Liver (tissue), 9 donors: ENCODE data around the gene RPUSD1. TPM values are rescaled to one million over a fixed set of nuclear protein-coding genes. Genes with fewer than 3 reads are reported as not detected.

ENCODE experiments used
- DNase-seq: peaks from one replicate; pipeline ENCODE4 v3.0.0-alpha.2; 2017; ENCODE audit warnings: low spot score
- H3K27ac ChIP-seq, 2 donors: one replicate each; pipeline ENCODE4 v1.7.0; 2013; ENCODE audit warnings: inconsistent platforms in 2 of 2, low read length in 2 of 2, control low read depth in 1 of 2, low read depth in 1 of 2, mild to moderate bottlenecking in 1 of 2
- H3K27me3 ChIP-seq, 4 donors: one replicate each; pipeline versions ENCODE4 v1.6.1 to v1.7.0; 2013; ENCODE audit warnings: low read length in 3 of 4, inconsistent platforms in 1 of 4, mild to moderate bottlenecking in 1 of 4, moderate library complexity in 1 of 4; ENCODE audit not compliant: control insufficient read depth in 4 of 4, insufficient read depth in 4 of 4
- H3K36me3 ChIP-seq, 4 donors: one replicate each; pipeline versions ENCODE4 v1.6.1 to v1.7.0; 2013; ENCODE audit warnings: low read length in 3 of 4, mild to moderate bottlenecking in 3 of 4, low read depth in 1 of 4, moderate library complexity in 1 of 4; ENCODE audit not compliant: control insufficient read depth in 4 of 4, insufficient read depth in 3 of 4
- H3K4me1 ChIP-seq, 4 donors: one replicate each; pipeline versions ENCODE4 v1.6.1 to v1.7.0; 2013; ENCODE audit warnings: low read length in 3 of 4, mild to moderate bottlenecking in 3 of 4, moderate library complexity in 1 of 4; ENCODE audit not compliant: control insufficient read depth in 4 of 4, insufficient read depth in 4 of 4
- H3K4me3 ChIP-seq, 3 donors: one replicate each; pipeline versions ENCODE4 v1.6.1 to v1.7.0; 2013; ENCODE audit warnings: low read length in 3 of 3, control low read depth in 1 of 3, low read depth in 1 of 3, mild to moderate bottlenecking in 1 of 3
- H3K9ac ChIP-seq, 2 donors: one replicate each; pipeline ENCODE4 v1.7.0; 2013; ENCODE audit warnings: low read length in 2 of 2, mild to moderate bottlenecking in 2 of 2, moderate library complexity in 2 of 2, control low read depth in 1 of 2, low read depth in 1 of 2
- H3K9me3 ChIP-seq, 4 donors: one replicate each; pipeline versions ENCODE4 v1.6.1 to v1.7.0; 2013; ENCODE audit warnings: low read length in 3 of 4; ENCODE audit not compliant: control insufficient read depth in 4 of 4
- FOXA1 ChIP-seq: IDR thresholded peaks from 2 replicates; pipeline ENCODE4 v1.6.1; 2016; ENCODE audit warnings: antibody characterized with exemption
- FOXA2 ChIP-seq: IDR thresholded peaks from 2 replicates; pipeline ENCODE4 v1.6.1; 2016; ENCODE audit warnings: antibody characterized with exemption
- GABPA ChIP-seq, 2 donors: IDR thresholded peaks in 1 of 2; conservative IDR thresholded peaks in 1 of 2; 2 replicates each; pipeline ENCODE4 v1.6.1; 2016; ENCODE audit warnings: antibody characterized with exemption in 2 of 2, mild to moderate bottlenecking in 1 of 2, moderate library complexity in 1 of 2
- HNF4G ChIP-seq: IDR thresholded peaks from 2 replicates; pipeline ENCODE4 v1.6.1; 2016; ENCODE audit warnings: antibody characterized with exemption
- JUND ChIP-seq, 2 donors: IDR thresholded peaks; 2 replicates each; pipeline ENCODE4 v1.6.1; 2016; ENCODE audit warnings: antibody characterized with exemption in 2 of 2
- RAD21 ChIP-seq, 2 donors: IDR thresholded peaks; 2 replicates each; pipeline ENCODE4 v1.6.1; 2016; ENCODE audit warnings: antibody characterized with exemption in 2 of 2, mild to moderate bottlenecking in 2 of 2
- RXRA ChIP-seq, 2 donors: IDR thresholded peaks; 2 replicates each; pipeline ENCODE4 v1.6.1; 2017 to 2018; ENCODE audit warnings: antibody characterized with exemption in 2 of 2, mild to moderate bottlenecking in 1 of 2
- TAF1 ChIP-seq: conservative IDR thresholded peaks from 2 replicates; pipeline ENCODE4 v1.6.1; 2016; ENCODE audit warnings: antibody characterized with exemption, mild to moderate bottlenecking
- YY1 ChIP-seq: IDR thresholded peaks from 2 replicates; pipeline ENCODE4 v1.6.1; 2016; ENCODE audit warnings: antibody characterized with exemption, mild to moderate bottlenecking
- WGBS: extraction: QIAGEN DNeasy Blood & Tissue Kit; methylation state at CpG from one replicate; pipeline ENCODE4 v1.1.7; 2013; 5-methylcytosine and 5-hydroxymethylcytosine counted together
- polyA plus RNA-seq, 2 donors: library from polyadenylated mRNA; stranded (reverse) in 1 of 2; unstranded in 1 of 2; fragments of 200-250 nt in 1 of 2; fragments of >200 nt in 1 of 2; fragmentation: Nextera tagmentation in 1 of 2; extraction: Ambion mirVana in 1 of 2; gene quantifications; one replicate each; pipeline versions ENCODE4 v1.2.1 to v1.2.3, GENCODE V29; 2013 to 2015
- total RNA-seq, 2 donors: library from RNA; depleted of rRNA; stranded (reverse); fragments of >200 nt; gene quantifications; one replicate each; pipeline ENCODE4 v1.2.3, GENCODE V29; 2014
- TF ChIP-seq, protein P1 (sequence below): IDR thresholded peaks from 2 replicates; pipeline ENCODE4 v1.6.1; 2016; ENCODE audit warnings: antibody characterized with exemption, mild to moderate bottlenecking
- TF ChIP-seq, protein P2 (sequence below): fragments of 150-350 bp; IDR thresholded peaks from 2 replicates; pipeline ENCODE4 v1.5.1; 2017; ENCODE audit warnings: improper control_type of control experiment, low read depth, low read length; ENCODE audit not compliant: missing input control
- donor health status: healthy.
- donor health status: healthy.
- donor health status: healthy.
- donor health status: healthy.
- donor health status: healthy.

RPUSD1 gene
- total and polyA plus RNA-seq, 4 donors: 4.5 to 10.7 (median 8.9) TPM

DNA sequence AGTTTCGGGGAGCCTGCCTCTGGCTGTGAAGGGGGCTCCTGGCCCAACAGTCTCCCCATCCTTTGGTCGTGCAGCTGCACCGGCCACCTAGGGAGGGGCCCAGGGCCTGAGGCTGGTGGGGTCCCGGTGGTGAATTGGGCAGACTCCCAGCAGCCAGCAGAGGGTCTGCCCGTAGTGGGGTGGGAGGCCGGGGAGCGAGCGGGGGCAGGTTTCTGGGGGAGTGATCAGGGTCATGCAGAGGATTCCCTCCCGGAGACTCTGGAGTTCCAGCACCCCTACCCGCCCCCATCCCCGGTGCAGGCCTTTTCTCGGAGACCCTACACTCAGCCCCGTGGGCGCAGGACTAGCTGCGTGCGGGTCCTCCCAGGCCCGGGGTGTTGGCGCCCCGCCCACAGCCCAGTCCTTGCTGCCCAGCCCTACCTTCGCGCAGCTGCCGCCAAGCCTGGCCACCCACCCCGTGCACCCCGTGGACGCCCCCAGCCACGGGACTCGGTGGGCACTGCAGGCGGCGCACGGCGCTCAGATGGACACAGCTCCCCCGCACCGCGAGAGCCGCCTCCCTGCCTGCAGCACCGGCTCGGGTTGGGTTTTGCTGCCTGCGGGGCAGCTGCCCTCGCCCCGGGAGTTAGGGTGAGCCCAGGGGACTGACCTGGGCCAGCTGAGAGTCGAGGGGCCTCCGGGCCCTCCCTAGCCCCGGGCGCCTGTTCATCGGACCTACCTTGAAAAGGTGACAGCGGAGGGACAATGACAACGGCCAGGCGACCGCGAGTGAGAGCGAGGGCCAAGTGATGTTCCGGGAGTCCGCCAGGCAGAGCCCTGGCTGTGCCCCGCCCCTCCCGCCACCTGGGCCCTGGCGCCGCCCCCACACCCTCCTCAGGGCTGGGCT, 12.0 kb upstream of the RPUSD1 start, which contains the start of gene GNG13:
Gene GNG13 (minus strand): TSS at position 787 of the 886 bp plus-strand sequence. CDS start 1,657 bp downstream, outside the sequence.
- WGBS: 7% methylated on average over 57 of the region's 57 CpGs
- Histone ChIP-seq H3K27ac (no peak within 1 kb of the TSS), H3K4me1 (peaks cover 0 to 2% (median 0%) of the 10 kb centered on the region in 4 donors), H3K36me3 (no peaks in the 10 kb centered on the region), H3K9me3 (no peaks in the 10 kb centered on the region), H3K4me3 (no peak within 1 kb of the TSS), H3K9ac (no peak within 1 kb of the TSS), H3K27me3 (peaks cover 0 to 6% (median 3%) of the 10 kb centered on the region in 4 donors)
- no peak for TF ChIP-seq YY1
- no peak for TF ChIP-seq HNF4G
- TF ChIP-seq, protein P1, sequence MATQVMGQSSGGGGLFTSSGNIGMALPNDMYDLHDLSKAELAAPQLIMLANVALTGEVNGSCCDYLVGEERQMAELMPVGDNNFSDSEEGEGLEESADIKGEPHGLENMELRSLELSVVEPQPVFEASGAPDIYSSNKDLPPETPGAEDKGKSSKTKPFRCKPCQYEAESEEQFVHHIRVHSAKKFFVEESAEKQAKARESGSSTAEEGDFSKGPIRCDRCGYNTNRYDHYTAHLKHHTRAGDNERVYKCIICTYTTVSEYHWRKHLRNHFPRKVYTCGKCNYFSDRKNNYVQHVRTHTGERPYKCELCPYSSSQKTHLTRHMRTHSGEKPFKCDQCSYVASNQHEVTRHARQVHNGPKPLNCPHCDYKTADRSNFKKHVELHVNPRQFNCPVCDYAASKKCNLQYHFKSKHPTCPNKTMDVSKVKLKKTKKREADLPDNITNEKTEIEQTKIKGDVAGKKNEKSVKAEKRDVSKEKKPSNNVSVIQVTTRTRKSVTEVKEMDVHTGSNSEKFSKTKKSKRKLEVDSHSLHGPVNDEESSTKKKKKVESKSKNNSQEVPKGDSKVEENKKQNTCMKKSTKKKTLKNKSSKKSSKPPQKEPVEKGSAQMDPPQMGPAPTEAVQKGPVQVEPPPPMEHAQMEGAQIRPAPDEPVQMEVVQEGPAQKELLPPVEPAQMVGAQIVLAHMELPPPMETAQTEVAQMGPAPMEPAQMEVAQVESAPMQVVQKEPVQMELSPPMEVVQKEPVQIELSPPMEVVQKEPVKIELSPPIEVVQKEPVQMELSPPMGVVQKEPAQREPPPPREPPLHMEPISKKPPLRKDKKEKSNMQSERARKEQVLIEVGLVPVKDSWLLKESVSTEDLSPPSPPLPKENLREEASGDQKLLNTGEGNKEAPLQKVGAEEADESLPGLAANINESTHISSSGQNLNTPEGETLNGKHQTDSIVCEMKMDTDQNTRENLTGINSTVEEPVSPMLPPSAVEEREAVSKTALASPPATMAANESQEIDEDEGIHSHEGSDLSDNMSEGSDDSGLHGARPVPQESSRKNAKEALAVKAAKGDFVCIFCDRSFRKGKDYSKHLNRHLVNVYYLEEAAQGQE: no peak
- no peak for TF ChIP-seq JUND (IDR thresholded peaks at IDR 0.05)
- TF ChIP-seq TAF1: no peak
- TF ChIP-seq RAD21 (IDR thresholded peaks at IDR 0.05): no peak
- TF ChIP-seq, protein P2, sequence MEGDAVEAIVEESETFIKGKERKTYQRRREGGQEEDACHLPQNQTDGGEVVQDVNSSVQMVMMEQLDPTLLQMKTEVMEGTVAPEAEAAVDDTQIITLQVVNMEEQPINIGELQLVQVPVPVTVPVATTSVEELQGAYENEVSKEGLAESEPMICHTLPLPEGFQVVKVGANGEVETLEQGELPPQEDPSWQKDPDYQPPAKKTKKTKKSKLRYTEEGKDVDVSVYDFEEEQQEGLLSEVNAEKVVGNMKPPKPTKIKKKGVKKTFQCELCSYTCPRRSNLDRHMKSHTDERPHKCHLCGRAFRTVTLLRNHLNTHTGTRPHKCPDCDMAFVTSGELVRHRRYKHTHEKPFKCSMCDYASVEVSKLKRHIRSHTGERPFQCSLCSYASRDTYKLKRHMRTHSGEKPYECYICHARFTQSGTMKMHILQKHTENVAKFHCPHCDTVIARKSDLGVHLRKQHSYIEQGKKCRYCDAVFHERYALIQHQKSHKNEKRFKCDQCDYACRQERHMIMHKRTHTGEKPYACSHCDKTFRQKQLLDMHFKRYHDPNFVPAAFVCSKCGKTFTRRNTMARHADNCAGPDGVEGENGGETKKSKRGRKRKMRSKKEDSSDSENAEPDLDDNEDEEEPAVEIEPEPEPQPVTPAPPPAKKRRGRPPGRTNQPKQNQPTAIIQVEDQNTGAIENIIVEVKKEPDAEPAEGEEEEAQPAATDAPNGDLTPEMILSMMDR: no peak
- no peak for DNase-seq

DNA sequence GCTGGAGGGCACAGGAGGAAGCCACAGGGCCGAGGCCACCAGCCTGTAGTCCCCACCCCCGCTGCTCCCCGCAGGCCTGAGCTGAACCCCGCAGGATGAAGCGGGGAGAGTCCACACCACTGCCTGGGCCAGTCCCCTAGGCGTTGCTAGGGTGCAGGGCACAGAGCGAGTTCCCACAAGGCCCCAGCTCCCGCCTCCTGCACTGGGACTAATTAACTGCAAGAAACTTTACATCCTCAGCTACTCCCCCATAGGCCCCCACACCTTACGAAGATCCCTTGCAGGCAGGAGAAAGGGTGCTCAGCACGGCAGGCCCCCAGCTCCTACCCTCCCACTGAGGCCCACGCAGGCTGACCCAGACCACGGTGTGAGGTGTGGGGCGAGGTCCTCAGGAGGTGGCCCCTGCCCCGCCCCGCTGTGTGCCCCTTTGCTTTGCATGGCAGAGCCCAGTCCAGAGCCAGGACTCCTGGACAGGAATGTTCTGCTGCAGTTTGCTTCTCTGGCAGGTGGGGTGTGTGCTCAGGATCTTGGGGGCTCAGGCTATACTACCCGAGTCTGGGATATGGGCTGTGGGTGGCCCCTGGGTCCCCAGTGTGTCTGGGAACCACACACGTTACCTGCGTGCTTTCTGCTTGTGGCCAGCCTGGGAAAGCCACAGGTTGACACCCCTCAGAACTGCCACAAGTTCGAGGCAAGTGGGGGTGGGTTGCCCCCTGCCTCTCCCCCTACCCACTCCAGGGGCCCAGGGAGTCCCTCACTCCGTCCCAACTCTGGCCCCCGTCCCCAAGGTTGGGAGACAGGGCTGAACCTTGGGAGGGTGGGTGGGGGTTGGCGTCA, 11.1 kb upstream of the RPUSD1 start:
- peaks cover 0 to 6% (median 3%) of the 10 kb centered on the region in 4 donors for H3K27me3 ChIP-seq
- no peak overlapping the region for H3K4me3 ChIP-seq
- no peak overlapping the region for H3K27ac ChIP-seq
- DNase-seq: no peak
- H3K9ac ChIP-seq: no peak overlapping the region
- TF ChIP-seq RXRA (IDR thresholded peaks at IDR 0.05): no peak
- no peak for TF ChIP-seq FOXA1
- no peak for TF ChIP-seq GABPA (IDR thresholded peaks at IDR 0.05 in 1 of 2, conservative IDR thresholded peaks at IDR 0.05 in 1 of 2)
- no peak for TF ChIP-seq FOXA2
- peaks cover 0 to 2% (median 0%) of the 10 kb centered on the region in 4 donors for H3K4me1 ChIP-seq
- no peaks in the 10 kb centered on the region for H3K9me3 ChIP-seq
- 67% methylated on average over 22 of the region's 22 CpGs for WGBS
- no peaks in the 10 kb centered on the region for H3K36me3 ChIP-seq
